Upper lobe of left lung (tissue), 6 donors: ENCODE data around the gene FBXL17. TPM values are rescaled to one million over a fixed set of nuclear protein-coding genes. Genes with fewer than 3 reads are reported as not detected.
A peak's percentile ranks its signal among the peaks of the same experiment; 100 is the strongest.

ENCODE experiments used
- ATAC-seq, 2 donors: fragments of 200-7000 bp; cut with Tn5 transposase; one replicate each; pipeline ENCODE4 v1.9.1; 2022; ENCODE audit warnings: mild to moderate bottlenecking in 2 of 2, moderate library complexity in 2 of 2; ENCODE audit not compliant: low FRiP score in 2 of 2
- DNase-seq, 2 donors: peaks; one replicate each; pipeline ENCODE4 v3.0.0-alpha.2; 2019 to 2020
- H3K27ac ChIP-seq, 4 donors: fragments of 200-600 bp; sonication (generic); one replicate each; pipeline ENCODE4 v1.5.1; 2016 to 2019
- H3K27me3 ChIP-seq, 4 donors: fragments of 200-600 bp; sonication (generic); one replicate each; pipeline ENCODE4 v1.5.1; 2017 to 2019
- H3K36me3 ChIP-seq, 4 donors: fragments of 200-600 bp; sonication (generic); one replicate each; pipeline ENCODE4 v1.5.1; 2016 to 2019
- H3K4me1 ChIP-seq, 4 donors: fragments of 200-600 bp; sonication (generic); one replicate each; pipeline ENCODE4 v1.5.1; 2018 to 2019
- H3K4me3 ChIP-seq, 4 donors: fragments of 200-600 bp; sonication (generic); one replicate each; pipeline ENCODE4 v1.5.1; 2017 to 2019; ENCODE audit warnings: mild to moderate bottlenecking in 2 of 4, moderate library complexity in 1 of 4
- H3K9me3 ChIP-seq, 4 donors: fragments of 200-600 bp; sonication (generic); one replicate each; pipeline ENCODE4 v1.5.1; 2018 to 2019
- EP300 ChIP-seq, 4 donors: sonication (generic); formaldehyde crosslinking; IDR thresholded peaks; one replicate each; pipeline ENCODE4 v1.5.1; 2017; ENCODE audit warnings: antibody characterized with exemption in 4 of 4, control low read depth in 2 of 4
- POLR2A ChIP-seq, 4 donors: fragments of 450-650 bp; IDR thresholded peaks; one replicate each; pipeline ENCODE4 v1.5.1; 2016 to 2017; ENCODE audit warnings: antibody characterized with exemption in 4 of 4, mild to moderate bottlenecking in 2 of 4
- POLR2AphosphoS5 ChIP-seq, 2 donors: sonication (generic); formaldehyde crosslinking; IDR thresholded peaks; one replicate each; pipeline ENCODE4 v1.5.1; 2017; ENCODE audit warnings: antibody characterized with exemption in 2 of 2
- WGBS, 2 donors: methylation state at CpG; one replicate each; pipeline ENCODE4 v1.1.5; 2017 to 2018; 5-methylcytosine and 5-hydroxymethylcytosine counted together
- total RNA-seq, 6 donors: library from RNA; depleted of rRNA in 4 of 6; stranded (reverse); fragments of >200 nt in 4 of 6; gene quantifications; one replicate each; pipeline versions ENCODE4 v1.1.0 to v1.2.1, GENCODE V29; 2016 to 2021
- TF ChIP-seq, protein P1 (sequence below), 6 experiments: fragments of 450-650 bp in 4 of 6; fragments of 200-600 bp in 2 of 6; sonication (generic) in 2 of 6; IDR thresholded peaks; one replicate each; pipeline ENCODE4 v1.5.1; 2016 to 2019; ENCODE audit warnings: antibody characterized with exemption in 6 of 6
- donor health status: DM: no; HTN: no; CAD: no; lungs with moderate emphysema.
- donor health status: DM: no; HTN: yes; CAD: no; lungs with severe emphysema.

The FBXL17 gene
- total RNA-seq, result 10 to 100 TPM in 5 of 6 donors, 1 to 10 TPM in 1; 10.0 to 47.1 (median 16.9) TPM

DNA sequence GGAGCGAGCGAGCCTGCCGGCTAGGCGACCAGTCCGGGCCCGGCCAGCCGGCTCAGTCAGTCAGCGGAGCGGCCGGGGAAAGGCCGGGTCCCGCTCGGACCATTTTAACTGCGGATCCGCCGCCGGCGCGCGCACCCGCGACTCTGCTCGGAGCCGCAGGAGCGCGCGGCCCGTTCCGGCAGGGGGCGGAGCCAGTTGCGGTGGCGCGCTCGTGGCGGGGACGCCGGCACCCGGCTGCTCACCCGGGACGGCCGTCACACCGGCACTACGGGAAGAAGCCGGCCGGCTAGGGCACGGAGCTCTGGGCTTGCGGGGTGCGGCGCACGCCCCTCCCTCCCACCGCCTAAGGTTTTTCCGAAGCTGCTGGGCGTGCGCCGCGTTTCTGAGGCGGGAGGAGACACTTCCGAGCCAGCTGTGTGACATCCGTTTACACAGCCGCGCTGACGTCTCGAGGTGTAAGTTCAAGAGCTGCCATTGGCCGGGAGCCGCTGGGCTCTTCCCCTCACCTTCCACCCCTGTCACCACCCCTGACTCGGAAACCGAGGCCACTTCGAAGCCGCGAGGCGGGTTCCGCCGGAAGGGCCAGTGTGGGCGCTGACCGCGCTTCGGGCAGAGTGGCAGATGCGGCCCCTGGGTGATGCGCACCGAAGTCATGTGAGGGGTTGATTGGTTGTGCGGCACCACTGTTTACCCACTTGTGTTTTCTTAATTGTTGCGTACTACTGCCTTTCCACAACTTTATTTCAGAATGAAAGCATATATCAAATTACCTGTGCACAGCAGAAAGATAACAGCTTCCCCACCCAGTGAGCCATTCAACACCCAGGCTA is at the start of gene FBXL17:
FBXL17 (minus strand) TSS at position 145 of the 830 bp plus-strand sequence.
- 0 to 2% methylated on average over 17 to 52 of the region's 82 CpGs for WGBS, 2 donors
- H3K27me3 ChIP-seq, result no peaks in the 10 kb centered on the region
- H3K4me3 ChIP-seq, result peak within 1 kb of the TSS; percentile 80 to 96 (median 89)
- no peaks in the 10 kb centered on the region for H3K9me3 ChIP-seq
- peaks cover 11 to 30% (median 15%) of the 10 kb centered on the region in 4 donors for H3K4me1 ChIP-seq
- DNase-seq (peak; percentile 97 to 98), ATAC-seq (peak; percentile 95 to 96)
- H3K36me3 ChIP-seq, result no peaks in the 10 kb centered on the region
- H3K27ac ChIP-seq, result peak within 1 kb of the TSS; percentile 99 to 100 (median 100)
- peak in 1 of 4 donors; percentile 71 for TF ChIP-seq EP300 (IDR thresholded peaks at IDR 0.05)
- TF ChIP-seq, protein P1, sequence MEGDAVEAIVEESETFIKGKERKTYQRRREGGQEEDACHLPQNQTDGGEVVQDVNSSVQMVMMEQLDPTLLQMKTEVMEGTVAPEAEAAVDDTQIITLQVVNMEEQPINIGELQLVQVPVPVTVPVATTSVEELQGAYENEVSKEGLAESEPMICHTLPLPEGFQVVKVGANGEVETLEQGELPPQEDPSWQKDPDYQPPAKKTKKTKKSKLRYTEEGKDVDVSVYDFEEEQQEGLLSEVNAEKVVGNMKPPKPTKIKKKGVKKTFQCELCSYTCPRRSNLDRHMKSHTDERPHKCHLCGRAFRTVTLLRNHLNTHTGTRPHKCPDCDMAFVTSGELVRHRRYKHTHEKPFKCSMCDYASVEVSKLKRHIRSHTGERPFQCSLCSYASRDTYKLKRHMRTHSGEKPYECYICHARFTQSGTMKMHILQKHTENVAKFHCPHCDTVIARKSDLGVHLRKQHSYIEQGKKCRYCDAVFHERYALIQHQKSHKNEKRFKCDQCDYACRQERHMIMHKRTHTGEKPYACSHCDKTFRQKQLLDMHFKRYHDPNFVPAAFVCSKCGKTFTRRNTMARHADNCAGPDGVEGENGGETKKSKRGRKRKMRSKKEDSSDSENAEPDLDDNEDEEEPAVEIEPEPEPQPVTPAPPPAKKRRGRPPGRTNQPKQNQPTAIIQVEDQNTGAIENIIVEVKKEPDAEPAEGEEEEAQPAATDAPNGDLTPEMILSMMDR (IDR thresholded peaks at IDR 0.05), result peak in 2 of 6 experiments; percentile 37 to 48
- TF ChIP-seq POLR2A (IDR thresholded peaks at IDR 0.05), result peak in 3 of 4 donors; percentile 78 to 91 (median 90)
- TF ChIP-seq POLR2AphosphoS5 (IDR thresholded peaks at IDR 0.05), result peak; percentile 65 to 85

- Histone ChIP-seq H3K36me3 (no peaks in the 10 kb centered on the region), H3K9me3 (no peaks in the 10 kb centered on the region), H3K27ac (no peak overlapping the region), H3K4me3 (no peak overlapping the region), H3K27me3 (no peaks in the 10 kb centered on the region), H3K4me1 (no peaks in the 10 kb centered on the region)
- TF ChIP-seq POLR2A (IDR thresholded peaks at IDR 0.05), result no peak
- TF ChIP-seq POLR2AphosphoS5 (IDR thresholded peaks at IDR 0.05), result no peak
- TF ChIP-seq EP300 (IDR thresholded peaks at IDR 0.05), result no peak
- TF ChIP-seq, protein P1 (IDR thresholded peaks at IDR 0.05), result no peak
- WGBS, 2 donors, result 73 to 74% methylated on average over 3 of the region's 3 CpGs
- DNase-seq, result no peak
- ATAC-seq, result no peak
Observed at GRCh38 chr5:108430931-108431608, 49.2 kb upstream of the FBXL17 start.

- ATAC-seq (no peak), DNase-seq (no peak)
- TF ChIP-seq EP300 (IDR thresholded peaks at IDR 0.05) (no peak), POLR2AphosphoS5 (IDR thresholded peaks at IDR 0.05) (no peak), POLR2A (IDR thresholded peaks at IDR 0.05) (no peak)
- TF ChIP-seq, protein P1 (IDR thresholded peaks at IDR 0.05), result no peak
- WGBS, 2 donors, result 79% methylated on average over 5 of the region's 5 CpGs
- no peaks in the 10 kb centered on the region for H3K27me3 ChIP-seq
- H3K27ac ChIP-seq, result no peak overlapping the region
- H3K4me3 ChIP-seq, result no peak overlapping the region
- H3K4me1 ChIP-seq, result no peaks in the 10 kb centered on the region
- H3K9me3 ChIP-seq, result no peaks in the 10 kb centered on the region
- no peaks in the 10 kb centered on the region for H3K36me3 ChIP-seq
Observed at GRCh38 chr5:108421713-108422112, 39.8 kb upstream of the FBXL17 start.

GRCh38 chr5:108420755-108421154 is 38.9 kb upstream of the FBXL17 start:
- DNase-seq (no peak), ATAC-seq (no peak)
- Histone ChIP-seq H3K27ac (no peak overlapping the region), H3K4me3 (no peak overlapping the region), H3K36me3 (no peaks in the 10 kb centered on the region), H3K27me3 (no peaks in the 10 kb centered on the region), H3K9me3 (no peaks in the 10 kb centered on the region), H3K4me1 (no peaks in the 10 kb centered on the region)
- 85 to 100% methylated on average over 1 of the region's 1 CpG for WGBS, 2 donors
- no peak for TF ChIP-seq POLR2AphosphoS5 (IDR thresholded peaks at IDR 0.05)
- TF ChIP-seq, protein P1 (IDR thresholded peaks at IDR 0.05), result no peak
- no peak for TF ChIP-seq EP300 (IDR thresholded peaks at IDR 0.05)
- no peak for TF ChIP-seq POLR2A (IDR thresholded peaks at IDR 0.05)
